ENCODE data around the gene CEMP1.
A peak's percentile ranks its signal among the peaks of the same experiment; 100 is the strongest.

The CEMP1 gene

DNA sequence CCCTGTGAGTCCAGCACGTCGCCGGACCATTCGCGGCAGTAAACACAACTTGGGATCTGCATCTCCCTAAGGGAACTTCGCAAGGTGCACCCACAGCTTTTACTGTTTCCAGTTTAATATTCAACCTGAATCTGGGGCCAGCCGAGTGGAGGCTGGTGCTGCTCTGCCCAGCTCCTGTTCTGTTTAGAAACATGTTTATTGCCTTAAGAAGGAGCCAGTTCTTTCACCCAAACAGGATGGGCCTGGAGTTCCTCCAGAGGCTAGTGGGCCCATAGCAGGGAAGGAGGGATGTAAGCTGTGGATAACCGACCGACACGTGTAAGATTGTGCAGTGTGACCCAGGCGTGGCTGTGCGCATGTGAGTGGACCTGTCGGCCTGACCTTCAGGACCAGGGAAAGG lies 38.9 kb downstream of the CEMP1 start:
- peaks cover 59% of the 10 kb centered on the region for H3K36me3 ChIP-seq
- H3K9me3 ChIP-seq: no peaks in the 10 kb centered on the region
- H3K4me3 ChIP-seq: no peak overlapping the region
- peaks cover 100% of the 10 kb centered on the region for H4K20me1 ChIP-seq
- no peak overlapping the region for H3K9ac ChIP-seq
- no peaks in the 10 kb centered on the region for H3K27me3 ChIP-seq
- no peak overlapping the region for H3K27ac ChIP-seq
- no peak overlapping the region for H3K4me2 ChIP-seq
- H3K4me1 ChIP-seq: peaks cover 34% of the 10 kb centered on the region
- TF ChIP-seq Cebpa-rat (IDR thresholded peaks at IDR 0.05): no peak

DNA sequence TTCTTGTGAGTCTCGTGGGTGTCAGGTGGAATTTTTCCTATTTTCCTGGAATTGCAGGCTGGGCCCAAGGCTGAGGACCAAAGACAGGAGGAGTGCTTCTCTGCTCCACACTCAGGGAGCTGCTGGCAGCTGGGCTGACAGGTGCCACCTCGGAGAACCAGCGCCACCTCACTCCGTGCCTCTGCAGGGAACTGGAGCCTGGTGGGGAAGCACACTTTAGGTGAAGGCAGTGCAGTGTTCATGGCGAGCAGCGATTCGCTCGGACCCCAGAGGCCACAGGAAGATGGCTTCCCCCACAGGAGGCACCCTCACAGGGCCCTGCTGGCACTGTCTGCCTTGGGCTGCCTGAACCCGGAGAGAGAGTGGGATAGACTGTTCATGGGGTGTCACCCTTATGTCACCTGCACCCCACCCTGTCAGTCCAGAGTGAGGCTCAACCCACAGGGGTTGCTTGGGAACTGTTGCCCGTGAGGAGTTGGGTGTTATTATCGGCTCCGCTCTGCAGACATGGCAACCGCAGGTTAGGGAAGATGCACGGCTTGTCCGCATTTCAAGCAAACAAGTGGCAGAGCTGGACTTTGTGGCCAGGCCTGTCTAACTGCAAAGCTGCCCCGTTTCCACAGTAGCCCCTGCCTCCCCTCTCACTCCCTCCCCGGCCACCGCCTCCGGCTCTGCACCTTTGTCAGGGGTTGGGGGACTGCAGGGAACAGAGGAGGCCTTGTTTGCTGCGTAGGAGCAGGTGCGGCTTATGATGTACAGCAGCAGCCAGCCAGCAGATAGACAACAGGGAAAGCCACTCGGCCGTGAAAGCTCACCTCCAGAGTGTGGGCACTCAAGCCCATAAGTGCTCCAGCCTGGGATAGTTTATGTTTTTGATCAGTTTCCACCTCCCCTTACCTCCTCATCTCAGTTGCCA lies 40.8 kb downstream of the CEMP1 start:
- Histone ChIP-seq H3K36me3 (peaks cover 47% of the 10 kb centered on the region), H3K4me3 (no peak overlapping the region), H3K9me3 (no peaks in the 10 kb centered on the region), H3K27ac (no peak overlapping the region), H3K4me2 (no peak overlapping the region), H3K27me3 (no peaks in the 10 kb centered on the region), H4K20me1 (peaks cover 100% of the 10 kb centered on the region), H3K9ac (no peak overlapping the region), H3K4me1 (peaks cover 34% of the 10 kb centered on the region)
- TF ChIP-seq Cebpa-rat (IDR thresholded peaks at IDR 0.05): no peak

- Histone ChIP-seq H4K20me1 (peaks cover 100% of the 10 kb centered on the region), H3K36me3 (peaks cover 56% of the 10 kb centered on the region), H3K9me3 (no peaks in the 10 kb centered on the region), H3K4me1 (peaks cover 39% of the 10 kb centered on the region), H3K4me2 (no peak overlapping the region), H3K9ac (no peak overlapping the region), H3K27me3 (no peaks in the 10 kb centered on the region), H3K27ac (no peak overlapping the region), H3K4me3 (no peak overlapping the region)
- TF ChIP-seq Cebpa-rat (IDR thresholded peaks at IDR 0.05): no peak
Observed at GRCh38 chr16:2489581-2489980, 41.6 kb downstream of the CEMP1 start.

DNA sequence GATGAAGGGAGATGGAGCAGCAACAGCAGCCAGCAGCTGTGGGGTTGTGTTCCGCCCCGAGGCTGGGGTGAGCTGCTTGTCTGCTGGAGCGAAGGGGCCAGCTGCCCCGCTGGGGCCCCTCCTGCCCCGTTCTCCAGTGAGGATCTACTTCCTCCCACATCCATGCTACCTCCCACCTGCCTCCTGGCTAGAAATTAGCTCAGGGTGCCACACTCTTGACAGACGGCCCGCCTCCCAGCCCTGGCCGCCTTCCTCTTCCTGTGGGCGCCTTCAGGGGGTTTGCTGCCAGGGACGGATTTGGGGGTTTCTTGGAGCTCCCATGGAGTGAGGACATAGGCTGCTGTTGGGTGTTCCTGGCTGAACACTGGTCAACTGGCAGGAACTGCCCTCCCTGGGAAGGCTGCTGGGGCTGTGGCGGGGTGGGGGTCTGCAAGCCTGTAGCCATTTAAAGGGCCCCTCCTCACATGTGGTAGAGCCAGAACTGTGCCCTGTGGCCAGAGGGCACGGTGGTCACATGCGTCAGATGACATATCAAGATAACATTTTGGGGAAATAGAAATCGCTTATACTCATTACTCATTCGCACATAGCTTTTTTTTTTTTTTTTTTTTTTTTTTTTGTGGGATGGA lies 43.2 kb downstream of the CEMP1 start:
- Histone ChIP-seq H3K27me3 (no peaks in the 10 kb centered on the region), H3K9ac (peak overlapping the region; percentile 56), H3K4me1 (peaks cover 55% of the 10 kb centered on the region), H3K36me3 (peaks cover 50% of the 10 kb centered on the region), H3K27ac (peak overlapping the region; percentile 50), H3K4me2 (peak overlapping the region; percentile 83), H3K9me3 (no peaks in the 10 kb centered on the region), H4K20me1 (peaks cover 100% of the 10 kb centered on the region), H3K4me3 (no peak overlapping the region)
- no peak for TF ChIP-seq Cebpa-rat (IDR thresholded peaks at IDR 0.05)

- no peaks in the 10 kb centered on the region for H3K27me3 ChIP-seq
- TF ChIP-seq Cebpa-rat (IDR thresholded peaks at IDR 0.05): no peak
- no peaks in the 10 kb centered on the region for H3K9me3 ChIP-seq
- peaks cover 44% of the 10 kb centered on the region for H3K36me3 ChIP-seq
- no peak overlapping the region for H3K4me3 ChIP-seq
- H3K4me1 ChIP-seq: peaks cover 60% of the 10 kb centered on the region
- H3K4me2 ChIP-seq: peak overlapping the region; percentile 83
- H3K27ac ChIP-seq: peak overlapping the region; percentile 50
- H3K9ac ChIP-seq: peak overlapping the region; percentile 56
- peaks cover 100% of the 10 kb centered on the region for H4K20me1 ChIP-seq
Observed at GRCh38 chr16:2487517-2487842, 43.7 kb downstream of the CEMP1 start.

DNA sequence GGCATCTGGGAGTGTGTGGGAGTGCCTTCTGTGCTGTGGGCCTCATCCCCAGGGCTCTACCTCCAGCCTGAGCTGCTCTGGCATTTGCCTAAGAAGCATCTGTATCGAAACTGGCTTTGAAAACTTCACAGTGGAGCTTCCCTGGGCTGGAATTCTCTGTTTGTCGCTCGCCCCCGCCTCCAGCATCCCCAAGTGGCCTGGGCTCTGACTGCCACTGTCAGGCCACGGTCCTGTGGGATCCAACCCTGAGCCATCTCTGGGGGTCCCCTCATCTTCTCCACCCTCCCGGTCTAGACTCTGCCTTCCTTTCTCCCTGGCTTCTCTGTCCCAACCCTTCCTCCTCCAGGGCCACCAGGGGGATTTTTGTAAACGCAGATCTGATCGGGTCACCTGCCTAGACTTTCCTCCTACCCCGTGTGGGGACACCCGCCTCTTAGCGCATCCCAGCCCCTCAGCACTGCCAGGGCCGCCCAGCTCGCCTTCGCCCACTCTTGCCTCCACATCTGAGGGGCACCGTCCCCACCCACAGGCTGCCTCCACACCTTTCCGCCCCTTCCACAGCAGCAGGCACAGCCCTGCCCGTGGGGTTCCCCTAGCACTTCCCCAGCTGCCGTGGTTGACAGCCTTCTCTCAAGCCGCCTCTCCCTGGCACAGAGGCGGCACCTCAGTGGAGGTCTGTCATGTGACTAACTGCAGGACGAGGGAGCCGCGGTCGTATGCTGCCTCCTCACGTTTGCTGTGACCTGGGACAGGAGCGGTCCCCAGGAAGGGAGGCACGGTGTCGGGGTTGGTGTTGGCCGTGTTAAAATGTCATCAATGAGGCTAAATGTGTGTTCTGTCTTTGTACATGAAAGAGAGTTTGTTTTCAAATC lies 44.3 kb downstream of the CEMP1 start:
- Histone ChIP-seq H3K9me3 (no peaks in the 10 kb centered on the region), H3K9ac (peak overlapping the region; percentile 56), H3K4me1 (peaks cover 66% of the 10 kb centered on the region), H3K4me3 (no peak overlapping the region), H3K4me2 (peak overlapping the region; percentile 83), H3K36me3 (peaks cover 38% of the 10 kb centered on the region), H3K27ac (peak overlapping the region; percentile 67), H4K20me1 (peaks cover 100% of the 10 kb centered on the region), H3K27me3 (no peaks in the 10 kb centered on the region)
- TF ChIP-seq Cebpa-rat (IDR thresholded peaks at IDR 0.05): no peak

DNA sequence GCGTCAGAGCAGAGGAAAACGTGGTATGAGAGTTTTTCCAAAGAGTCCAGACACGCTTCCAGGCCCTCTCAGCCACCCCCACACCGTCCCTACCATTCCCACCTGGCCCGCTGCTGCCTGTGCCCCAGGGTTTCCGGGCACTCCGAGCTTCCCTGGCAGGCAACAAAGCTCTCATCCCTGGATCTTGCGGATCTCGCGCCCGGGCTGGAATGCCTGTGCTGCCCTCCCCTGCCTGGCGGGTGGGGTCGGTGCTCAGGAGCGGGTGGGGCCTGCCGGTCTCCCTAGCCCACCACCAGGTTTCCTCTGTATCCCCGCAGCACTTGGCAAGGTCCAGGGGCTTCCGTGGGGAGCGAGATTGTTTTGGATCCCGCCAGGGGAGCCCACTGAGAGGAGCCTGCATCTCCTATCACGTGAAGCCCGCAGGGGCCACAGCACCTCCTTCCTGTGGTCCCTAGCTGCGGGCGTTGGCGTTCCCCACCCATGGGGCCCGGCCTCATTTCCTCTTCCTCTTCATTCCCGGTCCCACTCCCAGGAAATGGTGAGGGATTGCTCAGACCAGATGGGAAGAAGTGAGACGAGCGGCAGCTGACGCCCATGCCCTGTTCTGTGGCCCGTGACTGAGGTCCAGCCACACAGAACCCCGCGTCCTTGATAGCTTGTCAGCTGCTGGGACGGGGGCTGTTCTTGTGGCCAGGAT lies 45.2 kb downstream of the CEMP1 start:
- Histone ChIP-seq H3K4me2 (peak overlapping the region; percentile 83), H3K9ac (peak overlapping the region; percentile 56)
- no peak for TF ChIP-seq Cebpa-rat (IDR thresholded peaks at IDR 0.05)

GRCh38 chr16:2484898-2485508 lies 46.2 kb downstream of the CEMP1 start:
- Histone ChIP-seq H3K4me2 (peak overlapping the region; percentile 83), H3K36me3 (peaks cover 40% of the 10 kb centered on the region)

More for the DNA sequence above, 45.2 kb downstream of the CEMP1 start:
- Histone ChIP-seq H3K27ac (peak overlapping the region; percentile 67), H3K4me3 (no peak overlapping the region), H3K36me3 (peaks cover 40% of the 10 kb centered on the region), H3K4me1 (peaks cover 76% of the 10 kb centered on the region), H3K9me3 (no peaks in the 10 kb centered on the region), H3K27me3 (no peaks in the 10 kb centered on the region), H4K20me1 (peaks cover 100% of the 10 kb centered on the region)

More at GRCh38 chr16:2484898-2485508, 46.2 kb downstream of the CEMP1 start:
- Histone ChIP-seq H3K27me3 (no peaks in the 10 kb centered on the region), H3K27ac (peak overlapping the region; percentile 67), H4K20me1 (peaks cover 100% of the 10 kb centered on the region), H3K9me3 (no peaks in the 10 kb centered on the region), H3K4me3 (no peak overlapping the region), H3K4me1 (peaks cover 85% of the 10 kb centered on the region), H3K9ac (peak overlapping the region; percentile 56)
- TF ChIP-seq Cebpa-rat (IDR thresholded peaks at IDR 0.05): no peak; the same call in 1 of the 2 replicates
